ENCODE data around the gene KCNH3. TPM values are rescaled to one million over a fixed set of nuclear protein-coding genes. Genes with fewer than 3 reads are reported as not detected.

KCNH3 gene
- total and polyA plus RNA-seq, 2 of the 4 experiments (the other 2 are of a cell fraction): 0.10 TPM; not detected in 1

DNA sequence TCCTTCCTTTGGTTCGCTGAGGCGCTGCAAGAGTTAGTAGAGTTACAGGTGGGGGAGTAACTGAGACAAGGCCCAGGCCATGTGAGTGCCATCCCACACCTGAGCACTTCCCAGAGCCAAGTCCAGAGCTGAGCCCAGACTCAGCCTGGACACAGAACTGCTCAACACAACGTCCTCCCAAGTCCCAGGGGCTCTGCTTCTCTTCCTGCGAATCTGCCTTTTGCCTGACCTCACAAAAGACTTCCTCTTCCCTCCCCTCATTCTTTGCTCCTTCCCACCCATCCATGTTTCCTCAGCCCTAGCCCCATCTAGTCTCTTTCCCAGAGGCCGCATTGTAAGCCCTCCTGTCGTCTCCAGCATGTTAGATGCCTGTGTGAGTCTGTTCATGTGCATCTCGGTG lies 45.8 kb downstream of the KCNH3 start:
- Histone ChIP-seq H2BK20ac (ENCODE audit: low read depth, low read length) (no peak overlapping the region), H3K9me3 (ENCODE audit: control insufficient read depth, insufficient read depth, low read length) (no peaks in the 10 kb centered on the region), H4K91ac (ENCODE audit: insufficient read depth, low read depth, low read length) (no peak overlapping the region), H3K9me1 (ENCODE audit: insufficient read depth, low read length) (peaks cover 8% of the 10 kb centered on the region; the same call in 1 of the 2 replicates), H2BK120ac (ENCODE audit: low read depth, low read length) (no peak overlapping the region), H3K27ac (ENCODE audit: insufficient read depth, low read length) (no peak overlapping the region), H2AK9ac (replicated peaks; ENCODE audit: low read depth, low read length, poor library complexity) (no peak overlapping the region), H3K18ac (ENCODE audit: low read depth, low read length) (no peak overlapping the region), H3K4me2 (ENCODE audit: low read depth, low read length) (no peak overlapping the region), H3K9ac (ENCODE audit: low read depth, low read length) (no peak overlapping the region), H3K56ac (ENCODE audit: extremely low read depth, insufficient read depth, low read length) (no peak overlapping the region), H3K14ac (replicated peaks; ENCODE audit: low read depth, low read length) (no peak overlapping the region), H4K20me1 (ENCODE audit: insufficient read depth, low read length) (peaks cover 9% of the 10 kb centered on the region), H3K4me1 (ENCODE audit: control insufficient read depth, insufficient read depth, low read length) (peaks cover 2% of the 10 kb centered on the region; the same call in 1 of the 2 replicates), H2AFZ (replicated peaks; ENCODE audit: low read length, poor library complexity) (no peak overlapping the region), H3K4ac (ENCODE audit: low read depth, low read length) (no peak overlapping the region), H4K8ac (ENCODE audit: low read depth in 2 of 2, low read length in 2 of 2) (no peak overlapping the region), H3K23ac (ENCODE audit: low read depth, low read length) (no peak overlapping the region; the same call in 1 of the 2 replicates), H2AK5ac (ENCODE audit: low read depth, low read length) (no peak overlapping the region), H2BK5ac (ENCODE audit: low read depth, low read length, poor library complexity, severe bottlenecking) (no peak overlapping the region), H2BK15ac (ENCODE audit: low read depth, low read length) (no peak overlapping the region), H3K4me3 (ENCODE audit: insufficient read depth, low read depth, low read length) (no peak overlapping the region), H3K36me3 (ENCODE audit: control insufficient read depth, insufficient read depth, low read length) (peaks cover 4% of the 10 kb centered on the region; the same call in 1 of the 2 replicates), H3K79me1 (ENCODE audit: low read depth in 1 of 2, low read length in 2 of 2) (peaks cover 0 to 21% of the 10 kb centered on the region in 2 experiments; a peak in 3 of 4 replicates), H3K27me3 (ENCODE audit: control insufficient read depth, insufficient read depth, low read length) (no peaks in the 10 kb centered on the region), H4K5ac (ENCODE audit: low read depth, low read length) (no peak overlapping the region)
- ChIA-PET CTCF (interaction anchor here (1.0 to 3.2 kb wide), 2 partner anchors 10 to 253 kb away, joined by 3 to 8 read pairs; no protein-coding TSS in a partner anchor), POLR2A (ENCODE audit: unreplicated experiment) (no interaction called here)
- dilution Hi-C loops (cut with HindIII; ENCODE audit: low sequenced_read_pairs, unreplicated experiment): no loop called here
- ATAC-seq (ENCODE audit: low read depth) (no peak), DNase-seq (no peak)
- in situ Hi-C loops (cut with MboI; ENCODE audit: low sequenced_read_pairs): no loop called here
- WGBS, 2 experiments (ENCODE audit: extremely low coverage in 2 of 2, insufficient read length in 1 of 2): 82% methylated on average over 2 of the region's 7 CpGs; no CpG with 5 or more reads in 1 of the 2 experiments
- BruUV-seq (replicated peaks): no TSS peak
- TF ChIP-seq RFX5 (IDR thresholded peaks at IDR 0.05; ENCODE audit: low read depth, low read length) (no peak), MXI1 (IDR thresholded peaks at IDR 0.05; ENCODE audit: borderline replicate concordance, low read depth, low read length) (no peak), NFE2L2 (IDR thresholded peaks at IDR 0.05; ENCODE audit: low read depth, low read length) (no peak), CEBPB (IDR thresholded peaks at IDR 0.05; ENCODE audit: low read depth, low read length) (no peak), MAFK (IDR thresholded peaks at IDR 0.05; ENCODE audit: low read depth, low read length) (no peak), RCOR1 (IDR thresholded peaks at IDR 0.05; ENCODE audit: insufficient replicate concordance, low read length) (no peak), CHD1 (IDR thresholded peaks at IDR 0.05; ENCODE audit: low read depth, low read length) (no peak), MAZ (IDR thresholded peaks at IDR 0.05; ENCODE audit: borderline replicate concordance, low read depth, low read length) (no peak), RAD21 (IDR thresholded peaks at IDR 0.05; ENCODE audit: low read length) (no peak), SMC3 (IDR thresholded peaks at IDR 0.05; ENCODE audit: low read depth, low read length) (no peak), FOS (IDR thresholded peaks at IDR 0.05; ENCODE audit: low read depth, low read length) (no peak), BHLHE40 (IDR thresholded peaks at IDR 0.05; ENCODE audit: low read depth, low read length) (no peak)
- TF ChIP-seq, protein P1, sequence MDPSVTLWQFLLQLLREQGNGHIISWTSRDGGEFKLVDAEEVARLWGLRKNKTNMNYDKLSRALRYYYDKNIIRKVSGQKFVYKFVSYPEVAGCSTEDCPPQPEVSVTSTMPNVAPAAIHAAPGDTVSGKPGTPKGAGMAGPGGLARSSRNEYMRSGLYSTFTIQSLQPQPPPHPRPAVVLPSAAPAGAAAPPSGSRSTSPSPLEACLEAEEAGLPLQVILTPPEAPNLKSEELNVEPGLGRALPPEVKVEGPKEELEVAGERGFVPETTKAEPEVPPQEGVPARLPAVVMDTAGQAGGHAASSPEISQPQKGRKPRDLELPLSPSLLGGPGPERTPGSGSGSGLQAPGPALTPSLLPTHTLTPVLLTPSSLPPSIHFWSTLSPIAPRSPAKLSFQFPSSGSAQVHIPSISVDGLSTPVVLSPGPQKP (IDR thresholded peaks at IDR 0.05; ENCODE audit: borderline replicate concordance, low read depth, low read length): no peak
- TF ChIP-seq, protein P2, sequence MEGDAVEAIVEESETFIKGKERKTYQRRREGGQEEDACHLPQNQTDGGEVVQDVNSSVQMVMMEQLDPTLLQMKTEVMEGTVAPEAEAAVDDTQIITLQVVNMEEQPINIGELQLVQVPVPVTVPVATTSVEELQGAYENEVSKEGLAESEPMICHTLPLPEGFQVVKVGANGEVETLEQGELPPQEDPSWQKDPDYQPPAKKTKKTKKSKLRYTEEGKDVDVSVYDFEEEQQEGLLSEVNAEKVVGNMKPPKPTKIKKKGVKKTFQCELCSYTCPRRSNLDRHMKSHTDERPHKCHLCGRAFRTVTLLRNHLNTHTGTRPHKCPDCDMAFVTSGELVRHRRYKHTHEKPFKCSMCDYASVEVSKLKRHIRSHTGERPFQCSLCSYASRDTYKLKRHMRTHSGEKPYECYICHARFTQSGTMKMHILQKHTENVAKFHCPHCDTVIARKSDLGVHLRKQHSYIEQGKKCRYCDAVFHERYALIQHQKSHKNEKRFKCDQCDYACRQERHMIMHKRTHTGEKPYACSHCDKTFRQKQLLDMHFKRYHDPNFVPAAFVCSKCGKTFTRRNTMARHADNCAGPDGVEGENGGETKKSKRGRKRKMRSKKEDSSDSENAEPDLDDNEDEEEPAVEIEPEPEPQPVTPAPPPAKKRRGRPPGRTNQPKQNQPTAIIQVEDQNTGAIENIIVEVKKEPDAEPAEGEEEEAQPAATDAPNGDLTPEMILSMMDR (conservative IDR thresholded peaks at IDR 0.05; ENCODE audit: low read depth, low read length): no peak
- TF ChIP-seq, protein P3, sequence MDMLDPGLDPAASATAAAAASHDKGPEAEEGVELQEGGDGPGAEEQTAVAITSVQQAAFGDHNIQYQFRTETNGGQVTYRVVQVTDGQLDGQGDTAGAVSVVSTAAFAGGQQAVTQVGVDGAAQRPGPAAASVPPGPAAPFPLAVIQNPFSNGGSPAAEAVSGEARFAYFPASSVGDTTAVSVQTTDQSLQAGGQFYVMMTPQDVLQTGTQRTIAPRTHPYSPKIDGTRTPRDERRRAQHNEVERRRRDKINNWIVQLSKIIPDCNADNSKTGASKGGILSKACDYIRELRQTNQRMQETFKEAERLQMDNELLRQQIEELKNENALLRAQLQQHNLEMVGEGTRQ (IDR thresholded peaks at IDR 0.05; ENCODE audit: low read depth, low read length): no peak
- intact Hi-C loops (cut with micrococcal nuclease): loop anchor here (5.0 kb wide), 1 partner anchor 72 kb away; no protein-coding TSS in a partner anchor
